ENCODE results near the gene PPP1R2C.

The PPP1R2C gene

GRCh38 chrX:42778096-42778495 lies at the start of gene PPP1R2C:
TSS of gene PPP1R2C (minus strand) at chrX:42778163. CDS start at chrX:42778079, 84 bp downstream.
- H3K4me3 ChIP-seq (ENCODE audit: low read length): no peak within 1 kb of the TSS
- DNase-seq (ENCODE audit: low read depth): no peak
- no peak for TF ChIP-seq CTCF (conservative IDR thresholded peaks at IDR 0.05; ENCODE audit: low read length)

- no peak for DNase-seq (ENCODE audit: low read depth)
- TF ChIP-seq CTCF (conservative IDR thresholded peaks at IDR 0.05; ENCODE audit: low read length): no peak
Observed at GRCh38 chrX:42825201-42825600, 47.2 kb upstream of the PPP1R2C start.

GRCh38 chrX:42824541-42824940 lies 46.6 kb upstream of the PPP1R2C start:
- peak; percentile 11 for DNase-seq (ENCODE audit: low read depth)
- no peak for TF ChIP-seq CTCF (conservative IDR thresholded peaks at IDR 0.05; ENCODE audit: low read length)
- no peak overlapping the region for H3K4me3 ChIP-seq (ENCODE audit: low read length)

More at GRCh38 chrX:42825201-42825600, 47.2 kb upstream of the PPP1R2C start:
- no peak overlapping the region for H3K4me3 ChIP-seq (ENCODE audit: low read length)

GRCh38 chrX:42823443-42823842 lies 45.5 kb upstream of the PPP1R2C start:
- TF ChIP-seq CTCF (conservative IDR thresholded peaks at IDR 0.05; ENCODE audit: low read length): no peak
- no peak overlapping the region for H3K4me3 ChIP-seq (ENCODE audit: low read length)

GRCh38 chrX:42821803-42822443 lies 44.0 kb upstream of the PPP1R2C start:
- no peak for TF ChIP-seq CTCF (conservative IDR thresholded peaks at IDR 0.05; ENCODE audit: low read length)
- DNase-seq (ENCODE audit: low read depth): no peak
- no peak overlapping the region for H3K4me3 ChIP-seq (ENCODE audit: low read length)

More at GRCh38 chrX:42823443-42823842, 45.5 kb upstream of the PPP1R2C start:
- no peak for DNase-seq (ENCODE audit: low read depth)

- H3K4me3 ChIP-seq (ENCODE audit: low read length): no peak overlapping the region
- no peak for TF ChIP-seq CTCF (conservative IDR thresholded peaks at IDR 0.05; ENCODE audit: low read length)
- no peak for DNase-seq (ENCODE audit: low read depth)
Observed at GRCh38 chrX:42818151-42818921, 40.4 kb upstream of the PPP1R2C start.

GRCh38 chrX:42809569-42809968 lies 31.6 kb upstream of the PPP1R2C start:
- H3K4me3 ChIP-seq (ENCODE audit: low read length): no peak overlapping the region
- no peak for DNase-seq (ENCODE audit: low read depth)
- TF ChIP-seq CTCF (conservative IDR thresholded peaks at IDR 0.05; ENCODE audit: low read length): no peak

Measured in AG10803 (cell line).